ENCODE results near the gene OBP2A. TPM values are rescaled to one million over a fixed set of nuclear protein-coding genes. Genes with fewer than 3 reads are reported as not detected.

OBP2A gene
- total and polyA plus RNA-seq, 8 donors: not detected

DNA sequence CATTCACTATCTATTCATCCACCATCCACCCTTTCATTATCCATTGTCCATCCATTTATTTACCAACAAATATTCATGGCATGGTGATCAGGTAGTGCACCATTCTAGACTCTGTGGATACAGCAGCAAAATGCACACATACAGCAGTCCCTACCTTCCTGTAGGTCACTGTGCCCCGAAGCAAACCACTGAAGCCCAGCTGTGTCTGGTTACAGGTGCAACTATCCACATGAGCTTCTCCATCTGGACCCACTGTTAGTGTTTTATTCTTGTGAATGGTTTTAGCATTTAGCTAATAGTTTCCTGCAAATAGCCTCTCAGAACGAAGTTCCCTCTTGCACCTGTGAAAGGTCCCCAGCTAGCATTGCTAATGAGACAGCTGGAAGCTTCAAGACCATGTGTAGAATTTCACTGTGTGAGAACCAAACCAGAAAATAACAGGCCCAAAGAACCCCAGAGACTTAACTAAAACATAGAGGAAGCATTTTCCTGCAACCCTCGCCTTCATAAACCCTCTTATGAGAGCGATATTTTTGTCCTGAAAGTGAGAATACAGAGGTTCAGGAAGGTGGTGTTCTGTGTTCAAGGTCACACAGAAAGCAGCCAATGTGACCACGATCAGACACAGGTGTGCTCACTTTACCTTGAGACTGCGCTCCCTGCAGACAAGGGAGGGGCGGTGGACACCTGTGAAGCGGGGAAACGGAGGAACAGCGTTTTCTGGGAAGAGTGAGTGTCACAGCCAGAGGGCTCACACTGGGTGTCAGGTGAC lies 34.1 kb downstream of the OBP2A start:
- Histone ChIP-seq H3K27me3 (peaks cover 0 to 39% of the 10 kb centered on the region in 2 donors), H3K27ac (no peak overlapping the region), H3K4me3 (no peak overlapping the region), H3K36me3 (no peaks in the 10 kb centered on the region), H3K4me1 (no peaks in the 10 kb centered on the region), H3K9me3 (no peaks in the 10 kb centered on the region)
- intact Hi-C loops (cut with DNase I): no loop called here
- DNase-seq (no peak), ATAC-seq (no peak)
- no peak for TF ChIP-seq CTCF (IDR thresholded peaks at IDR 0.05)

DNA sequence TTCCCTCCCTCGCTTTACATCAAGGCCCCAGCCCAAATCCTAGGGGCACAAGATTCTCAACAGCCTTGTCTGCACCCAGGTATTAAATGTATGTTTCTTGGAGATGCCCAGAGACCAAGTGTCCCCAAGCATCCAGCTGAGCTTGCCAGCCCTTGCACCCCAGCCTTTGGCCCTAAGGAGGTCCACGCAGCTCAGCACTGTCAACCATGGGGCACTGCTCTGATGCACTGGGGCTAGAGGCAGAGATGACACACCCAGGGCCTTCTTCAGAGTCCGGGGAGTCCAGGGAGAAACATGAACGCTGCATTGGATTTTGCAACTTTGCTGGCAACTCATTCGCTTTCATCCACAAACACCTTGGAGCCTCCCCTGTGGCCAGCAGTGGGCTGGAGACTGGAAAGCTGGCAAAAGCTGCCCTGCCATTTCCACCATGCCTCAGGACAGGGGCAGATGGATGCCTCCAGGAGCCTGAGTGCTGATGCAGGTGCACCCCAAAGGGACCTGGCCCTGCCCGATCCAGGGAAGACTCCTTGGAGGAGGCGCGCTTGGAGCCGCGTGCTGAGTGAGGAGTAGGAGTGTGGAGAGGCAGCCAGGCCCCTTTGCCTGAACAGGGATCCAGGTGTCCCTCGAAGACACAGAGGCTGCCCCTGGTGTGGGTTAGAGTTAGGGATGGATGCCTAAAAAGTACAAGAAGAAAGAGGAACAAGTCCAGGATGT lies 34.9 kb downstream of the OBP2A start:
- intact Hi-C loops (cut with DNase I): no loop called here
- H3K9me3 ChIP-seq: no peaks in the 10 kb centered on the region
- no peak overlapping the region for H3K27ac ChIP-seq
- H3K36me3 ChIP-seq: no peaks in the 10 kb centered on the region
- no peak for TF ChIP-seq CTCF (IDR thresholded peaks at IDR 0.05)
- ATAC-seq: no peak
- H3K4me1 ChIP-seq: no peaks in the 10 kb centered on the region
- H3K4me3 ChIP-seq: no peak overlapping the region
- peaks cover 0 to 34% of the 10 kb centered on the region in 2 donors for H3K27me3 ChIP-seq
- DNase-seq: no peak

DNA sequence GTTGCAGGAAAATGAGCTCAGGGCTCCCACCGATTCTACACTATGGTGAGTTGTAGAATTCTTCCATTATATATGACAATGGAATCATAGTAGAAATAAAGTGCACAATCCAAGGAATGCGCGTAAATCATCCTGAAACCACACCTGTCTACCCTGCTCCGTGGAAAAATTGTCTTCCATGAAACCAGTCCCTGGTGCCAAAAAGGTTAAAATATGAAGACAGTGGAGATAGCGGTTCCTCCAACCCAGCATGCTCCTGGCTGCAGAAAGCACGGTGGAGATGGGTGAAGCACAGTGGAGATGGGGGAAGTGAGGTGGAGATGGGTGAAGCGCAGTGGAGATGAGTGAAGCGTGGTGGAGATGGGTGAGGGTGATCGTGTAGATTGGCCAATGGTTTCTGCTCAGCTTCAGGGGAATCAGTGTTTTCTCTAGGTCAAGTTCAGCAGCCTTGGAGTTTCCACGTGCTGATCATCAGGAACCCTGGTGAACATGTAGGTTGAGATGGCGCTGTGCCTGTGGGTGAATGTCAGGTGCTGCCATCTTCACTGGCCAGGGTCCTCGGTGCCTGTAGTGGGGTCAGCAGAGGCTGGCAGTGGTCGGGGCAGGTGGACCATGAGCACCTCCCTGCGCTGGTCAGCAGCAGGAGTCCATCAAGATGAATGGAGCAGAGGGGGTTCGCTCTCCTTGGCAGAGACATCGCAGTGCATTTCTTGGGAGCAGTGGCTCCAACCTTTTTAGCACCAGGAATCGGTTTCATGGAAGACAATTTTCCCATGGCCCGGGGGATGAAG lies 35.9 kb downstream of the OBP2A start:
- no peak overlapping the region for H3K4me3 ChIP-seq
- no peaks in the 10 kb centered on the region for H3K4me1 ChIP-seq
- no peak overlapping the region for H3K27ac ChIP-seq
- peaks cover 0 to 29% of the 10 kb centered on the region in 2 donors for H3K27me3 ChIP-seq
- H3K9me3 ChIP-seq: no peaks in the 10 kb centered on the region
- DNase-seq: no peak
- ATAC-seq: no peak
- no peak for TF ChIP-seq CTCF (IDR thresholded peaks at IDR 0.05)
- intact Hi-C loops (cut with DNase I): no loop called here
- no peaks in the 10 kb centered on the region for H3K36me3 ChIP-seq

DNA sequence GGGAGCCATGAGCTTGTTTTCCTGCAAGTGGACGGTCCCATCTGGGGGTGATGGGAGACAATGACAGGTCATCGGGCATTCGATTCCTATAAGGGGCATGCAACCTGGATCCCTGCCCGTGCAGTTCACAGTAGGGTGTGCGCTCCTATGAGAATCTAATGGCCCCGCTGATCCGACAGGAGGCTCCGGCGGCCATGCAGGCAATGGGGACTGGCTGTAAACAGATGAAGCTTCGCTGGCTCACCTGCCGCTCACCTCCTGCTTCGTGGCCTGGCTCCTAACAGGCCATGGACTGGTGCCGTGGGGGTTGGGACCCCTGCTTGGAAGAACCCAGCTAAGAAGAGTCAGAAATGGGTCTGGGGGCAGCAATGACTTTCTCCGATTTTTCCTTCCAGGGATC lies 36.6 kb downstream of the OBP2A start:
- Histone ChIP-seq H3K36me3 (no peaks in the 10 kb centered on the region), H3K27me3 (peaks cover 0 to 29% of the 10 kb centered on the region in 2 donors), H3K4me3 (no peak overlapping the region), H3K9me3 (no peaks in the 10 kb centered on the region), H3K27ac (no peak overlapping the region), H3K4me1 (no peaks in the 10 kb centered on the region)
- no peak for ATAC-seq
- no peak for DNase-seq
- intact Hi-C loops (cut with DNase I): no loop called here
- no peak for TF ChIP-seq CTCF (IDR thresholded peaks at IDR 0.05)

All from left lung (tissue), 10 donors.